ENCODE results near the gene GGACT. TPM values are rescaled to one million over a fixed set of nuclear protein-coding genes. Genes with fewer than 3 reads are reported as not detected.

Gene GGACT
- total RNA-seq, 1 experiment from 2014 or later = 2.5 TPM

GRCh38 chr13:100543872-100544602 lies 44.6 kb downstream of the GGACT start:
- no peak for DNase-seq (ENCODE audit: low read depth, low spot score)
- ATAC-seq = no peak
- intact Hi-C loops (cut with micrococcal nuclease; ENCODE audit: unreplicated experiment) = no loop called here
- Histone ChIP-seq H3K4me1 (ENCODE audit: control insufficient read depth, insufficient read depth, low read length) (peaks cover 9% of the 10 kb centered on the region), H3K27me3 (ENCODE audit: control insufficient read depth, insufficient read depth, low read length) (no peaks in the 10 kb centered on the region), H3K27ac (ENCODE audit: low read length) (peak overlapping the region; percentile 2; the same call in 1 of the 2 replicates), H3K4me3 (ENCODE audit: low read depth in 2 of 2, low read length in 2 of 2) (no peak overlapping the region), H3K9me3 (ENCODE audit: control insufficient read depth, insufficient read depth, low read depth, low read length) (no peaks in the 10 kb centered on the region), H3K36me3 (ENCODE audit: control insufficient read depth, insufficient read depth, low read length) (no peaks in the 10 kb centered on the region)
- POLR2A ChIA-PET = no interaction called here
- no peak for TF ChIP-seq POLR2AphosphoS5 (IDR thresholded peaks at IDR 0.05; ENCODE audit: low read depth, low read length)
- no peak for TF ChIP-seq CTCF (IDR thresholded peaks at IDR 0.05)
- no peak for TF ChIP-seq SIN3A (IDR thresholded peaks at IDR 0.05; ENCODE audit: borderline replicate concordance, insufficient read depth, low read depth, low read length)
- no peak for TF ChIP-seq REST (IDR thresholded peaks at IDR 0.05; ENCODE audit: insufficient read depth in 1 of 2, low read depth in 2 of 2, low read length in 1 of 2)
- TF ChIP-seq TCF7L2 (IDR thresholded peaks at IDR 0.05; ENCODE audit: low read depth, low read length) = no peak
- no TSS peak for BruUV-seq (replicated peaks)
- CTCF ChIA-PET = no interaction called here
- in situ Hi-C loops (cut with HindIII; ENCODE audit: low pct_unique_long_range_greater_than_20kb, low sequenced_read_pairs) = no loop called here

GRCh38 chr13:100542826-100543156 lies 45.8 kb downstream of the GGACT start:
- no peaks in the 10 kb centered on the region for H3K36me3 ChIP-seq (ENCODE audit: control insufficient read depth, insufficient read depth, low read length)
- ChIA-PET CTCF (interaction anchor here (0.6 kb wide), 1 partner anchor 865 kb away, joined by 3 read pairs; no protein-coding TSS in a partner anchor), POLR2A (no interaction called here)
- peaks cover 5% of the 10 kb centered on the region for H3K4me1 ChIP-seq (ENCODE audit: control insufficient read depth, insufficient read depth, low read length)
- no peak overlapping the region for H3K27ac ChIP-seq (ENCODE audit: low read length)
- no TSS peak for BruUV-seq (replicated peaks)
- no peak overlapping the region for H3K4me3 ChIP-seq (ENCODE audit: low read depth in 2 of 2, low read length in 2 of 2)
- no peaks in the 10 kb centered on the region for H3K9me3 ChIP-seq (ENCODE audit: control insufficient read depth, insufficient read depth, low read depth, low read length)
- H3K27me3 ChIP-seq (ENCODE audit: control insufficient read depth, insufficient read depth, low read length) = no peaks in the 10 kb centered on the region
- no peak for DNase-seq (ENCODE audit: low read depth, low spot score)
- intact Hi-C loops (cut with micrococcal nuclease; ENCODE audit: unreplicated experiment) = no loop called here
- in situ Hi-C loops (cut with HindIII; ENCODE audit: low pct_unique_long_range_greater_than_20kb, low sequenced_read_pairs) = no loop called here
- no peak for ATAC-seq
- no peak for TF ChIP-seq REST (IDR thresholded peaks at IDR 0.05; ENCODE audit: insufficient read depth in 1 of 2, low read depth in 2 of 2, low read length in 1 of 2)
- no peak for TF ChIP-seq SIN3A (IDR thresholded peaks at IDR 0.05; ENCODE audit: borderline replicate concordance, insufficient read depth, low read depth, low read length)
- no peak for TF ChIP-seq TCF7L2 (IDR thresholded peaks at IDR 0.05; ENCODE audit: low read depth, low read length)
- TF ChIP-seq CTCF (IDR thresholded peaks at IDR 0.05) = no peak
- TF ChIP-seq POLR2AphosphoS5 (IDR thresholded peaks at IDR 0.05; ENCODE audit: low read depth, low read length) = no peak

Data from Panc1 (cell line).